H9 (cell line): ENCODE data around the gene PAEP. TPM values are rescaled to one million over a fixed set of nuclear protein-coding genes. Genes with fewer than 3 reads are reported as not detected.

Source experiments
- DNase-seq: peaks from one replicate; pipeline ENCODE4 v3.0.0-alpha.2; 2017
- H2AFZ ChIP-seq: one replicate; pipeline ENCODE4 v1.6.1; 2013; ENCODE audit warnings: mild to moderate bottlenecking, low read length, control low read depth, moderate library complexity
- H2AK5ac ChIP-seq: 2 replicates; pipeline ENCODE4 v1.6.1; 2013; ENCODE audit warnings: low read length, control low read depth, mixed read lengths; ENCODE audit not compliant: insufficient read length
- H2BK120ac ChIP-seq: one replicate; pipeline ENCODE4 v1.6.1; 2013; ENCODE audit warnings: low read depth, mild to moderate bottlenecking, low read length, control low read depth, inconsistent platforms; ENCODE audit not compliant: poor library complexity, severe bottlenecking
- H2BK12ac ChIP-seq: 2 replicates; pipeline ENCODE4 v1.6.1; 2013; ENCODE audit warnings: low read length, control low read depth, mixed read lengths, low read depth; ENCODE audit not compliant: insufficient read length
- H2BK15ac ChIP-seq: 2 replicates; pipeline ENCODE4 v1.6.1; 2013; ENCODE audit warnings: low read depth, low read length, control low read depth
- H2BK20ac ChIP-seq: one replicate; pipeline ENCODE4 v1.6.1; 2013; ENCODE audit warnings: low read depth, mild to moderate bottlenecking, low read length, control low read depth, inconsistent platforms; ENCODE audit not compliant: poor library complexity, severe bottlenecking
- H2BK5ac ChIP-seq: 2 replicates; pipeline ENCODE4 v1.6.1; 2013; ENCODE audit warnings: low read length, control low read depth, mixed read lengths; ENCODE audit not compliant: insufficient read length
- H3K14ac ChIP-seq: 2 replicates; pipeline ENCODE4 v1.6.1; 2013; ENCODE audit warnings: low read length, control low read depth; ENCODE audit not compliant: insufficient read depth
- H3K18ac ChIP-seq: 2 replicates; pipeline ENCODE4 v1.6.1; 2013; ENCODE audit warnings: low read depth, mild to moderate bottlenecking, mixed read lengths, low read length, control low read depth; ENCODE audit not compliant: insufficient read length
- H3K23ac ChIP-seq: 2 replicates; pipeline ENCODE4 v1.6.1; 2013; ENCODE audit warnings: low read length, control low read depth, mixed read lengths, low read depth; ENCODE audit not compliant: insufficient read length
- H3K23me2 ChIP-seq: 2 replicates; pipeline ENCODE4 v1.6.1; 2013; ENCODE audit warnings: low read depth, mild to moderate bottlenecking, mixed read lengths, low read length, control low read depth; ENCODE audit not compliant: insufficient read length, poor library complexity, severe bottlenecking
- H3K27ac ChIP-seq: 2 replicates; pipeline ENCODE4 v1.5.1; 2013; ENCODE audit warnings: low read length, control low read depth, mixed read lengths, low read depth; ENCODE audit not compliant: insufficient read length
- H3K27me3 ChIP-seq: 2 replicates; pipeline ENCODE4 v1.6.1; 2013; ENCODE audit warnings: low read length, control low read depth, inconsistent platforms; ENCODE audit not compliant: insufficient read depth
- H3K4ac ChIP-seq: 2 replicates; pipeline ENCODE4 v1.6.1; 2013; ENCODE audit warnings: low read depth, mild to moderate bottlenecking, control low read depth, inconsistent platforms, low read length, moderate library complexity
- H3K4me1 ChIP-seq: 2 replicates; pipeline ENCODE4 v1.6.1; 2013; ENCODE audit warnings: low read length, control low read depth, inconsistent platforms; ENCODE audit not compliant: insufficient read depth
- H3K4me2 ChIP-seq: 2 replicates; pipeline ENCODE4 v1.6.1; 2013; ENCODE audit warnings: low read length, control low read depth, mixed read lengths; ENCODE audit not compliant: insufficient read length, insufficient read depth
- H3K56ac ChIP-seq: 2 replicates; pipeline ENCODE4 v1.6.1; 2013; ENCODE audit warnings: low read depth, mild to moderate bottlenecking, mixed read lengths, low read length, control low read depth; ENCODE audit not compliant: insufficient read length
- H3K79me1 ChIP-seq: 2 replicates; pipeline ENCODE4 v1.6.1; 2013; ENCODE audit warnings: low read depth, mild to moderate bottlenecking, moderate library complexity, low read length, control low read depth, inconsistent platforms; ENCODE audit not compliant: insufficient read depth, poor library complexity, severe bottlenecking
- H3K79me2 ChIP-seq: 2 replicates; pipeline ENCODE4 v1.6.1; 2013; ENCODE audit warnings: low read length, control low read depth, inconsistent platforms; ENCODE audit not compliant: insufficient read depth
- H3K9ac ChIP-seq: 2 replicates; pipeline ENCODE4 v1.6.1; 2013; ENCODE audit warnings: low read length, control low read depth, mixed read lengths; ENCODE audit not compliant: insufficient read length; ENCODE audit errors: extremely low read depth
- H3K9me3 ChIP-seq: one replicate; pipeline ENCODE4 v1.6.1; 2013; ENCODE audit warnings: low read depth, low read length, inconsistent platforms; ENCODE audit not compliant: control insufficient read depth
- H3T11ph ChIP-seq: one replicate; pipeline ENCODE4 v1.6.1; 2013; ENCODE audit warnings: mild to moderate bottlenecking, low read length, control low read depth, inconsistent platforms
- H4K20me1 ChIP-seq: one replicate; pipeline ENCODE4 v1.6.1; 2013; ENCODE audit not compliant: control insufficient read depth, insufficient read length, insufficient read depth
- H4K5ac ChIP-seq: 2 replicates; pipeline ENCODE4 v1.6.1; 2013; ENCODE audit warnings: low read depth, mild to moderate bottlenecking, mixed read lengths, low read length, control low read depth; ENCODE audit not compliant: insufficient read length
- H4K8ac ChIP-seq: replicated peaks from 2 replicates; pipeline ENCODE4 v1.6.1; 2013; ENCODE audit warnings: low read length, control low read depth, mixed read lengths, low read depth; ENCODE audit not compliant: insufficient read length
- H4K91ac ChIP-seq: 2 replicates; pipeline ENCODE4 v1.6.1; 2013; ENCODE audit warnings: low read depth, mild to moderate bottlenecking, moderate library complexity, mixed read lengths, low read length, control low read depth; ENCODE audit not compliant: insufficient read length
- H3K27ac Mint-ChIP-seq, 3 experiments: 2 replicates in 2 of 3; 3 replicates in 1 of 3; pipeline ENCODE4 v1.8.0; 2020 to 2021; ENCODE audit warnings: mixed read lengths in 3 of 3, mild to moderate bottlenecking in 1 of 3, moderate library complexity in 1 of 3
- H3K27me3 Mint-ChIP-seq: 2 replicates; pipeline ENCODE4 v1.8.0; 2021; ENCODE audit warnings: low read depth, mild to moderate bottlenecking, moderate library complexity, mixed read lengths
- H3K36me3 Mint-ChIP-seq, 3 experiments: 2 replicates in 2 of 3; 3 replicates in 1 of 3; pipeline ENCODE4 v1.8.0; 2020 to 2021; ENCODE audit warnings: low read depth in 3 of 3, mixed read lengths in 3 of 3; ENCODE audit not compliant: insufficient read depth in 1 of 3
- H3K4me1 Mint-ChIP-seq, 2 experiments: 2 replicates each; pipeline ENCODE4 v1.8.0; 2020; ENCODE audit warnings: mixed read lengths in 2 of 2
- H3K4me3 Mint-ChIP-seq, 2 experiments: 2 replicates in 1 of 2; 3 replicates in 1 of 2; pipeline ENCODE4 v1.8.0; 2020 to 2021; ENCODE audit warnings: mild to moderate bottlenecking in 2 of 2, mixed read lengths in 2 of 2, moderate library complexity in 1 of 2
- H3K9me3 Mint-ChIP-seq, 2 experiments: 2 replicates in 1 of 2; 3 replicates in 1 of 2; pipeline ENCODE4 v1.8.0; 2020; ENCODE audit warnings: mild to moderate bottlenecking in 2 of 2, mixed read lengths in 2 of 2, moderate library complexity in 1 of 2
- WGBS: extraction: QIAGEN DNeasy Blood & Tissue Kit; methylation state at CpG from one replicate; pipeline ENCODE4 v1.1.7; 2013; ENCODE audit warnings: missing lambda C conversion rate, low lambda C conversion rate, mixed read lengths; ENCODE audit not compliant: insufficient read length; ENCODE audit errors: extremely low coverage; 5-methylcytosine and 5-hydroxymethylcytosine counted together
- total RNA-seq: library from RNA; stranded (reverse); gene quantifications from 2 replicates; pipeline ENCODE4 v1.2.1, GENCODE V29; 2021
- TF ChIP-seq, protein P1 (sequence below): fragments of 200-600 bp; sonication (generic); conservative IDR thresholded peaks from 3 replicates; pipeline ENCODE4 v1.8.0; 2021; ENCODE audit warnings: antibody characterized with exemption, mild to moderate bottlenecking

PAEP gene
- total RNA-seq, 1 experiment from 2014 or later = not detected

- Histone ChIP-seq H3K4me1 (no peaks in the 10 kb centered on the region; the same call in 1 of the 2 replicates), H2BK12ac (no peak overlapping the region), H4K91ac (no peak overlapping the region), H3K79me2 (no peaks in the 10 kb centered on the region), H2BK15ac (no peak overlapping the region), H3K23me2 (no peaks in the 10 kb centered on the region), H3K79me1 (no peaks in the 10 kb centered on the region), H4K8ac (no peak overlapping the region), H3T11ph (no peak overlapping the region), H2AFZ (no peak overlapping the region), H2BK120ac (no peak overlapping the region), H3K18ac (no peak overlapping the region), H2AK5ac (no peak overlapping the region), H3K4ac (no peak overlapping the region), H3K9ac (no peak overlapping the region), H3K56ac (no peak overlapping the region), H3K27me3 (no peaks in the 10 kb centered on the region), H3K14ac (no peak overlapping the region; the same call in 1 of the 2 replicates), H2BK5ac (no peak overlapping the region), H3K23ac (no peak overlapping the region), H3K9me3 (no peaks in the 10 kb centered on the region), H3K27ac (no peak overlapping the region), H4K20me1 (no peaks in the 10 kb centered on the region), H2BK20ac (no peak overlapping the region), H4K5ac (no peak overlapping the region), H3K4me2 (no peak overlapping the region)
- no peak overlapping the region for H3K4me3 Mint-ChIP-seq
- no CpG with 5 or more reads among the region's 8 CpGs for WGBS
- no peak overlapping the region for H3K27ac Mint-ChIP-seq
- H3K36me3 Mint-ChIP-seq = peaks cover 8% of the 10 kb centered on the region in 3 experiments
- H3K4me1 Mint-ChIP-seq = peaks cover 7 to 8% of the 10 kb centered on the region in 2 experiments
- peaks cover 3% of the 10 kb centered on the region; the same call in 1 of the 2 replicates for H3K27me3 Mint-ChIP-seq
- no peak for DNase-seq
- H3K9me3 Mint-ChIP-seq = peaks cover 9 to 11% of the 10 kb centered on the region in 2 experiments
- TF ChIP-seq, protein P1, sequence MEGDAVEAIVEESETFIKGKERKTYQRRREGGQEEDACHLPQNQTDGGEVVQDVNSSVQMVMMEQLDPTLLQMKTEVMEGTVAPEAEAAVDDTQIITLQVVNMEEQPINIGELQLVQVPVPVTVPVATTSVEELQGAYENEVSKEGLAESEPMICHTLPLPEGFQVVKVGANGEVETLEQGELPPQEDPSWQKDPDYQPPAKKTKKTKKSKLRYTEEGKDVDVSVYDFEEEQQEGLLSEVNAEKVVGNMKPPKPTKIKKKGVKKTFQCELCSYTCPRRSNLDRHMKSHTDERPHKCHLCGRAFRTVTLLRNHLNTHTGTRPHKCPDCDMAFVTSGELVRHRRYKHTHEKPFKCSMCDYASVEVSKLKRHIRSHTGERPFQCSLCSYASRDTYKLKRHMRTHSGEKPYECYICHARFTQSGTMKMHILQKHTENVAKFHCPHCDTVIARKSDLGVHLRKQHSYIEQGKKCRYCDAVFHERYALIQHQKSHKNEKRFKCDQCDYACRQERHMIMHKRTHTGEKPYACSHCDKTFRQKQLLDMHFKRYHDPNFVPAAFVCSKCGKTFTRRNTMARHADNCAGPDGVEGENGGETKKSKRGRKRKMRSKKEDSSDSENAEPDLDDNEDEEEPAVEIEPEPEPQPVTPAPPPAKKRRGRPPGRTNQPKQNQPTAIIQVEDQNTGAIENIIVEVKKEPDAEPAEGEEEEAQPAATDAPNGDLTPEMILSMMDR = no peak
These were observed 4.1 kb downstream of the PAEP start for GRCh38 chr9:135565636-135566035.
